KMS-11 (cell line): ENCODE results near the gene FBXO46.
A peak's percentile ranks its signal among the peaks of the same experiment; 100 is the strongest.

Source experiments
- H2AFZ ChIP-seq: fragments of 200-600 bp; sonication (generic); 2 replicates; pipeline ENCODE4 v1.6.1; 2016; ENCODE audit warnings: antibody characterized with exemption, mixed run types, low read depth
- H3K27ac ChIP-seq: fragments of 200-600 bp; sonication (generic); 2 replicates; pipeline ENCODE4 v1.6.1; 2016; ENCODE audit warnings: mild to moderate bottlenecking, mixed run types
- H3K27me3 ChIP-seq: fragments of 200-600 bp; sonication (generic); 2 replicates; pipeline ENCODE4 v1.6.1; 2017; ENCODE audit warnings: mild to moderate bottlenecking, low read depth, mixed run types, moderate library complexity; ENCODE audit not compliant: insufficient read depth
- H3K36me3 ChIP-seq: fragments of 200-600 bp; sonication (generic); 2 replicates; pipeline ENCODE4 v1.6.1; 2017; ENCODE audit warnings: mild to moderate bottlenecking, mixed run types; ENCODE audit not compliant: insufficient read depth
- H3K4me1 ChIP-seq: fragments of 200-600 bp; sonication (generic); 2 replicates; pipeline ENCODE4 v1.6.1; 2016; ENCODE audit warnings: mild to moderate bottlenecking, low read depth, mixed run types; ENCODE audit not compliant: poor library complexity, severe bottlenecking
- H3K4me2 ChIP-seq: fragments of 200-600 bp; sonication (generic); 2 replicates; pipeline ENCODE4 v1.7.0; 2016; ENCODE audit warnings: mild to moderate bottlenecking, mixed run types
- H3K4me3 ChIP-seq: fragments of 200-600 bp; sonication (generic); IDR thresholded peaks from 2 replicates; pipeline ENCODE4 v1.6.1; 2017; ENCODE audit warnings: low read depth, low read length, mixed read lengths; ENCODE audit not compliant: insufficient read depth
- H3K79me2 ChIP-seq: fragments of 200-600 bp; sonication (generic); 2 replicates; pipeline ENCODE4 v1.6.1; 2016; ENCODE audit warnings: low read depth, mixed run types; ENCODE audit not compliant: insufficient read depth
- H3K9ac ChIP-seq: fragments of 200-600 bp; sonication (generic); 2 replicates; pipeline ENCODE4 v1.6.1; 2016; ENCODE audit warnings: mild to moderate bottlenecking, mixed run types
- H4K20me1 ChIP-seq: fragments of 200-600 bp; sonication (generic); 2 replicates; pipeline ENCODE4 v1.6.1; 2016; ENCODE audit warnings: mild to moderate bottlenecking, mixed run types; ENCODE audit not compliant: insufficient read depth
- CTCF ChIP-seq: fragments of 200-600 bp; sonication (generic); conservative IDR thresholded peaks from 2 replicates; pipeline ENCODE4 v1.6.1; 2017; ENCODE audit warnings: low read depth, mild to moderate bottlenecking, antibody characterized with exemption, low read length, moderate library complexity, mixed read lengths

The FBXO46 gene

GRCh38 chr19:45762870-45763631 lies 32.4 kb upstream of the FBXO46 start:
- Histone ChIP-seq H3K4me1 (peaks cover 5% of the 10 kb centered on the region), H3K36me3 (no peaks in the 10 kb centered on the region), H3K79me2 (no peaks in the 10 kb centered on the region), H3K27me3 (peaks cover 11% of the 10 kb centered on the region), H2AFZ (no peak overlapping the region), H3K4me2 (no peak overlapping the region), H3K27ac (no peak overlapping the region), H4K20me1 (no peaks in the 10 kb centered on the region), H3K4me3 (no peak overlapping the region), H3K9ac (no peak overlapping the region)
- TF ChIP-seq CTCF = no peak

GRCh38 chr19:45761714-45762113 lies 31.0 kb upstream of the FBXO46 start:
- TF ChIP-seq CTCF = no peak
- peaks cover 5% of the 10 kb centered on the region; the same call in 1 of the 2 replicates for H3K27me3 ChIP-seq
- no peak overlapping the region for H3K9ac ChIP-seq
- no peaks in the 10 kb centered on the region for H4K20me1 ChIP-seq
- H3K4me2 ChIP-seq = no peak overlapping the region
- H3K4me3 ChIP-seq = no peak overlapping the region
- no peaks in the 10 kb centered on the region for H3K4me1 ChIP-seq
- H3K79me2 ChIP-seq = no peaks in the 10 kb centered on the region
- no peak overlapping the region for H2AFZ ChIP-seq
- no peak overlapping the region for H3K27ac ChIP-seq
- H3K36me3 ChIP-seq = no peaks in the 10 kb centered on the region

GRCh38 chr19:45758921-45759320 lies 28.2 kb upstream of the FBXO46 start:
- Histone ChIP-seq H4K20me1 (no peaks in the 10 kb centered on the region), H2AFZ (peak overlapping the region; percentile 10; the same call in 1 of the 2 replicates), H3K27ac (no peak overlapping the region), H3K9ac (no peak overlapping the region), H3K4me2 (no peak overlapping the region), H3K79me2 (no peaks in the 10 kb centered on the region), H3K27me3 (peaks cover 5% of the 10 kb centered on the region; the same call in 1 of the 2 replicates), H3K4me1 (no peaks in the 10 kb centered on the region), H3K4me3 (no peak overlapping the region), H3K36me3 (no peaks in the 10 kb centered on the region)
- no peak for TF ChIP-seq CTCF

GRCh38 chr19:45757695-45758094 lies 27.0 kb upstream of the FBXO46 start:
- no peak overlapping the region for H3K9ac ChIP-seq
- no peaks in the 10 kb centered on the region for H3K4me1 ChIP-seq
- no peaks in the 10 kb centered on the region for H3K79me2 ChIP-seq
- no peaks in the 10 kb centered on the region for H3K36me3 ChIP-seq
- H3K27me3 ChIP-seq = no peaks in the 10 kb centered on the region; the same call in 1 of the 2 replicates
- no peaks in the 10 kb centered on the region for H4K20me1 ChIP-seq
- no peak overlapping the region for H2AFZ ChIP-seq
- H3K4me3 ChIP-seq = no peak overlapping the region
- H3K27ac ChIP-seq = no peak overlapping the region
- no peak for TF ChIP-seq CTCF
- H3K4me2 ChIP-seq = no peak overlapping the region
